ENCODE results near the gene ADRA2C.

ADRA2C gene

GRCh38 chr4:3733195-3733594 is 33.0 kb upstream of the ADRA2C start:
- DNase-seq (ENCODE audit: low read depth) = no peak

GRCh38 chr4:3735196-3735595 is 31.0 kb upstream of the ADRA2C start:
- no peak for DNase-seq (ENCODE audit: low read depth)

GRCh38 chr4:3736290-3736689 is 29.9 kb upstream of the ADRA2C start:
- no peak for DNase-seq (ENCODE audit: low read depth)

GRCh38 chr4:3736806-3737205 is 29.4 kb upstream of the ADRA2C start:
- no peak for DNase-seq (ENCODE audit: low read depth)

GRCh38 chr4:3739577-3739976 is 26.6 kb upstream of the ADRA2C start:
- DNase-seq (ENCODE audit: low read depth) = no peak

- DNase-seq (ENCODE audit: low read depth) = no peak
Measured at GRCh38 chr4:3740256-3740655, 25.9 kb upstream of the ADRA2C start.

- no peak for DNase-seq (ENCODE audit: low read depth)
Measured at GRCh38 chr4:3741217-3742011, 24.8 kb upstream of the ADRA2C start.

GRCh38 chr4:3742610-3743009 is 23.6 kb upstream of the ADRA2C start:
- DNase-seq (ENCODE audit: low read depth) = no peak

- no peak for DNase-seq (ENCODE audit: low read depth)
Measured at GRCh38 chr4:3744232-3744631, 22.0 kb upstream of the ADRA2C start.

- no peak for DNase-seq (ENCODE audit: low read depth)
Measured at GRCh38 chr4:3744901-3745300, 21.3 kb upstream of the ADRA2C start.

GRCh38 chr4:3745886-3746656 is 20.1 kb upstream of the ADRA2C start:
- no peak for DNase-seq (ENCODE audit: low read depth)

GRCh38 chr4:3746701-3747580 is 19.2 kb upstream of the ADRA2C start:
- no peak for DNase-seq (ENCODE audit: low read depth)

GRCh38 chr4:3747581-3747904 is 18.6 kb upstream of the ADRA2C start:
- no peak for DNase-seq (ENCODE audit: low read depth)

- no peak for DNase-seq (ENCODE audit: low read depth)
Measured at GRCh38 chr4:3748136-3748898, 17.9 kb upstream of the ADRA2C start.

- DNase-seq (ENCODE audit: low read depth) = no peak
Measured at GRCh38 chr4:3749081-3749480, 17.1 kb upstream of the ADRA2C start.

- DNase-seq (ENCODE audit: low read depth) = no peak
Measured at GRCh38 chr4:3750334-3750733, 15.9 kb upstream of the ADRA2C start.

GRCh38 chr4:3752022-3752421 is 14.2 kb upstream of the ADRA2C start:
- no peak for DNase-seq (ENCODE audit: low read depth)

GRCh38 chr4:3753726-3754412 is 12.3 kb upstream of the ADRA2C start:
- DNase-seq (ENCODE audit: low read depth) = no peak

GRCh38 chr4:3756343-3757059 is 9.7 kb upstream of the ADRA2C start:
- DNase-seq (ENCODE audit: low read depth) = no peak

- DNase-seq (ENCODE audit: low read depth) = no peak
Measured at GRCh38 chr4:3759236-3759635, 6.9 kb upstream of the ADRA2C start.

GRCh38 chr4:3760346-3760745 is 5.8 kb upstream of the ADRA2C start:
- DNase-seq (ENCODE audit: low read depth) = no peak

All from activated gamma-delta T cell treated with anti-CD3 and anti-CD28 coated beads, Interleukin-2, amount 50 U/mL, for 16 hours (primary cell).